Inflammatory macrophage treated with lipopolysaccharide for 1 hour (primary cell): ENCODE results near the gene TSPAN19.
"Not testable (repeated sequence)": the region's sequence is repeated elsewhere in the genome, so short reads cannot be mapped to it uniquely, and the experiment has no call there.

Experiments
- DNase-seq, 2 donors: peaks; one replicate each; pipeline ENCODE4 v3.0.0-alpha.2; 2020 to 2022

The TSPAN19 gene

GRCh38 chr12:85036234-85036707 is at the start of gene TSPAN19, which contains the start of gene LRRIQ1:
Gene TSPAN19 (minus strand): TSS chr12:85036277. CDS start chr12:85029946, 6,331 bp downstream.
Gene LRRIQ1 (plus strand): TSS chr12:85036351. CDS start chr12:85038177, 1,826 bp downstream.
- peak in 1 of 2 donors; percentile 12 for DNase-seq

- DNase-seq: no peak
These were observed 49.0 kb upstream of the TSPAN19 start for GRCh38 chr12:85085066-85085465.

DNA sequence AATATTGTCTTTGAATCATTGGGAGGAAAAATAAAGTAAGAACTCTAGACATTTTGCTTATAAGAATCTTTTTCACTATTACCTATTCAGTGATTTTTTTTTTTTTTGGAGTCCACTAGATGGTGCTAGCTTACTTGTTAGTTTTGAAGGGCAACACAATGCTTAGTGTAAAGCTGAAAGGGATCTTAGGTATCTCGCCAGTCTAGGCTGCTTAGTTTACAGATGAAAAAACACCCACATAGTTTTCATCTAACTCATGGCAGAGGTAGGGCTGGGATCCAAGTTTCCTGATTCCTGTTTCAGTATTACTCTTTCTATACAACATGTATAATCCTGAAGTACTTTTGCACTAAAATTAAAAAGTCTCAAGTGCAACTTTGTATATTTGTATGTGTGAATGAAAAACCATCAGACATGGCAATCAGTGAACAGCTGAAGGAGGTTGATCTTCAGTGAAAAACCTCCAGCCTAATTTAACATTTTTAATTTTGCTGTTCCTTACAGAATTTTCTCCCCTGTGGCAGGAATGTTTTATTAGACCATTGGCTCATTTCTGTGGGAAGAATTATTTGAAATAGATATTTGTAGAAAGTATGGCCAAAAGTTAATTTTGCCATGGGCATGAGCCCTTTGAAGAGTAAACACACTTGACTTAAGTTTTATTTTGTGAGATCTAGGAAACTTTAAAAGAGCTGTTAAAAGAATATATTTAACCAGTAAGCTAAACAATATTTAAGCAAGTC is 40.8 kb upstream of the TSPAN19 start:
- DNase-seq: peak; percentile 17 to 19

DNA sequence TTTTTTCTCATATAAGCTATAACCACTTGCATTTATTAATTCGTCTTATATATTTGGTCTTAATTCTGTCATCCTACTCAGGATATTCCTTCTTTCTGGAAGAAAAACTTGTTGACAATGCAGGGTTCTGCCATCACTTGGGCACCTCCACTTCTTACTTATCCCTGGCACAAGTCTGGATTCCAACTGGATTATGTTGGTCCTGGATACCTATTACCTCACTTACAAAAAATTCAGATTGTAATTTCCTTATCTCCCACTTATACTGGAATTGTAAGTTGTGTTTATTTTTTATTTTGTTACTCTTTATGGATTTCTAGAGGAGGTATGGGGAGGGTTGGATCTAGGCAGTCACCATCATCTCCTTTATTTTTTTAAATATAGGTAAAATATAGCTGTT is 36.7 kb upstream of the TSPAN19 start:
- no peak for DNase-seq

- no peak for DNase-seq
These were observed 29.9 kb upstream of the TSPAN19 start for GRCh38 chr12:85065837-85066482.

GRCh38 chr12:85060916-85061315 is 24.8 kb upstream of the TSPAN19 start:
- DNase-seq: peak; percentile 22 to 26

- no peak for DNase-seq
These were observed 23.5 kb upstream of the TSPAN19 start for GRCh38 chr12:85059594-85059993.

GRCh38 chr12:85058339-85058738 is 22.3 kb upstream of the TSPAN19 start:
- DNase-seq: peak; percentile 13 to 14

GRCh38 chr12:85057370-85057963 is 21.4 kb upstream of the TSPAN19 start:
- DNase-seq: peak; percentile 35 to 84

DNA sequence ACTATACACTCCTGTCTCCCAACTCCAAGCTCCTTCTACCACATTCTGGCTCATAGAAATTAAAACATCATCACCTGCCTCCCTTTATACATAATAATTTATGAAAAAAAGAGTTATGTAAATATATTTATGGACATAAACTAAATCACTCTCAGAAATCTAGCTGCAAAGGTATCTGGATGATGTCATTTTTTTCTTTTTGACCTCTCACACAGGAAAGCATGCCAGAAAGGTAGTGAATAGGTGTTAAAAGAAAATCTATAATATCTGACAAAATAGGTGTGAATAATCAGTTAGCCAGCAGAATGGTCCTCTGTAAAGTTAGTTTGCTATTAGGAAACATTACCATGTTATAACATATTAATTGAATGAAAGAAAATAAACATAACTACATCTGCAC is 7.8 kb upstream of the TSPAN19 start:
- no peak for DNase-seq

GRCh38 chr12:85041395-85041794 is 5.3 kb upstream of the TSPAN19 start:
- DNase-seq: no peak

DNA sequence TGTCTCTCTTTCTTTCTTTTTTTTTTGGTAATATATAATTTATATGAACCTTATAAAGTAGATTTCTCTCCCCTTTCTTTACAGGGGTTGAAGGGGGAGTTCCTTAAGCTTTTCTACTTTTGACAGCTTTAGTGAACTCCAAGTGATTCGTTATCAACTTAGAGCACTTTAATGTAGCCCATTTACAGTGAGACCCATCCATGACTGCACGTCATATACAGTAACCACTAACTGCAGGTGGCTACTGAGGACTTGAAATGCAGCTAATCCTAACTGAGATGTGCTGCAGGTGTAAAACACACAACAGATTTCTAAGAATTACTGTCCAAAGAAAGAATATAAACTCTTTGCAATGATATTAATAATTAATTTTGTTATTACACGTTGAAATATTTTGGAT is 656 bp upstream of the TSPAN19 start:
- DNase-seq: no peak

DNA sequence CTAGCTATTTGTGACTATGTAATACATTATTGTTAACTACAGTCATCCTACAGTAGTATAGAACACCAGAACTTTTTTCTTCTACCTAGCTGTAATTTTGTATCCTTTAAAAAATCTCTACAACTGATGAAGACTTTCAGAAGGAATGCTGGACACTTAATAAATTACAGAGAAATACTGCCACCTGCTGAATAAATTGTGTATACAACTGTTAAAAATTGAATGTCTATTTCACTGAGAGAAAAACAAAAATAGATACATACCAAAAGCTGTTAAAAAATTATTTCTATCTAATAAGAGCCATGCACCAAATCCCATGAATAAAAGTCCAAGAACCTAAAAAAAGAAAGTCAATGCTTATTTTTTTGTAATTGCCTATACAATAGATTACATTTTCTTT is 6.6 kb downstream of the TSPAN19 start:
- DNase-seq: peak; percentile 16 to 55

GRCh38 chr12:85018098-85018497 is 18.0 kb downstream of the TSPAN19 start:
- no peak for DNase-seq

- DNase-seq: no peak
These were observed 18.5 kb downstream of the TSPAN19 start for GRCh38 chr12:85017618-85018017.

DNA sequence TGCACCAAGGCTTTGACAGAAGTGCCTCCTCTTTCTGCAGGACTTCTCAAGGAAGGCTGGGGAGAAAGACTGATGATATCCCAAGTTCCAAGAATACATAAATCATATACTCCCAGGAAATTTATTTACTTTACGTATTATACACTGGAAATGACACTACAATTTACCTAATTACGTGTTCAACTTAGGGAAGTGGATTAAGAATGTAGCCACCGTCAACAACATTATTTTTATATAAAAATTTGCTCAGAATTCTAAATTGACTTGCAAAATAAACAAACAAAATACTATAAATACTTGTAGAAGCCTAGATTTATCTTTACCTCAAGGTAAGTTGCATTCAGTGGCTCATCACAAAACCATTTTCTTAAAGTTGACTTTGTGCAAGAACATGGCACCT is 18.9 kb downstream of the TSPAN19 start:
- DNase-seq: no peak

DNA sequence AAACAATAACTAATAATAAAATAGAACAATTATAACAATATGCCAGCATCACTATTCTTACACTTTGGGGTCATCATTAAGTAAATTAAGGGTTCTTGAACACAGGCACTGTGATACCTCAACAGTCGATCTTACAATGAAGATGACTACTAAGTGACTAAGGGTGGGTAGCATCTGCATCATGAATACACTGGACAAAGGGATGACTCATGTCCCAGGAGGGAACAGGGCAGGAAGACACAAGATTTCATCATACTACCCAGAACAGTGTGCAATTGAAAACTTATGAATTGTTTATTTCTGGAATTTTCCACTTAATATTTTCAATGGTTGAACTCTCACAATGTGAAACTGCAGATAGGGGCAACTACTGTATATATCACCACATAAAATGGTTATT is 19.7 kb downstream of the TSPAN19 start:
- peak; percentile 13 to 32 for DNase-seq

DNA sequence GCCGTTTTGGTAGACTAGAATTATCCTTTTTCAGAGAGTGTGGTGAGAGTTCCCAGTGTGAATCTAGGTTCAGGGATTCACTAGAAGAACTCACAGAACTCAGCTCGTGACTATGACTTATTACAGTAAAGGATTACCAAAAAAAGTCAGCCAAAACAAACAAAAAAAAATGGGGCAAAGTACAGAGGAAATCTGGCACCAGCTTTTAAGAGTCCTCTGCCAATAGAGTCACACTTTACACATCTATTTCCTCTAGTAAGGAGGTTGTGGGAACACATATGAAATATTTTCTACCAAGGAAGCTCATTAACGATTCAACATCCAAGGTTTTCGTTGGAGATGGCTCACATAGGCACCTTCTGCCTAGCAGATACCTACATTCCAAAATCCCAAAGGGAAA is 28.2 kb downstream of the TSPAN19 start:
- no peak for DNase-seq

DNA sequence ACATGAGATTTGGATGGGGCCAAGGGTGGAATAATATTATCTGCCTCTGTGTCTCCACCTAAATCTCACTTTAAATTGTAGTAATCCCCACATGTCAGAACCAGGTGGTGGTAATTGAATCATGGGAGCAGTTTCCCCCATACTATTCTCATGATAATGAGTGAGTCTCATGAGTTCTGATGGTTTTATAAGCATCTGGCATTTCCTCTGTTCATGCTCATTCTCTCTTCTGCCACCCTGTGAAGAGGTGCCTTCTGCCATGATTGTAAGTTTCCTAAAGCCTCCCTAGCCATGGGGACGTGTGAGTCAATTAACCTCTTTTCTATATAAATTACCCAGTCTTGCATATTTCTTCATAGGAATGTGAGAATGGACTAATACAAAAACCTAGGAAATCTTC is 29.9 kb downstream of the TSPAN19 start:
- no peak for DNase-seq

DNA sequence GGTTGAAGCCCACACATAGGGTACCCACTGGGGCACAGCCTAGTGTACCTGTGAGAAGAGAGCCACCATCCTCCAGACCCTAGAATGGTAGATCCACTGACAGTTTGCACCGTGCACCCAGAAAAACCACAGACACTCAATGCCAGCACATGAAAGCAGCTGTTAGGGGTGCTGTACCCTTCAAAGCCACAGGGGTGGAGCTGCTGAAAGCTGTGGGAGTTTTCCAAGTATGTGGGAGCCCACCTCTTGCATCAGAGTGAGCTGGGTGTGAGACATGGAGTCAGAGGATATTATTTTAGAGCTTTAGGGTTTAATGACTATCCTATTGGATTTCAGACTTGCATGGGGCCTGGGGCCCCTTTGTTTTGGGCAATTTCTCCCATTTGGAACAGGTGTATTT is 30.5 kb downstream of the TSPAN19 start:
- DNase-seq: no peak

DNA sequence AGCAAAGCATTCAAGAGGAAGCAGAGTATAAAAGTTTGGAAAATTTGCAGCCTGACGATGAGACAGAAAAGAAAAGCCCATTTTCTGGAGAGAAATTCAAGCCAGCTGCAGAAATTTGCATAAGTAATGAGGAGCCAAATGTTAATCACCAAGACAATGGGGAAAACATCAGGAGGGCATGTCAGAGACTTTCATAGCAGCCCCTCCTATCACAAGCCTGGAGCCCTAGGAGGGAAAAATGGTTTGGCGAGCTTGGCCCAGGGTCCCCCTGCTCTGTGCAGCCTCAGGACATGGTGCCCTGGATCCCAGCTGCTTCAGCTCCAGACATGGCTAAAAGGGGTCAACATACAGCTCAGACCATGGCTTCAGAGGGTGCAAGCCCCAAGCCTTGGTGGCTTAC is 31.0 kb downstream of the TSPAN19 start:
- DNase-seq: not testable (repeated sequence)

GRCh38 chr12:85004204-85004603 is 31.9 kb downstream of the TSPAN19 start:
- no peak for DNase-seq

GRCh38 chr12:85002778-85003296 is 33.2 kb downstream of the TSPAN19 start:
- no peak for DNase-seq

DNA sequence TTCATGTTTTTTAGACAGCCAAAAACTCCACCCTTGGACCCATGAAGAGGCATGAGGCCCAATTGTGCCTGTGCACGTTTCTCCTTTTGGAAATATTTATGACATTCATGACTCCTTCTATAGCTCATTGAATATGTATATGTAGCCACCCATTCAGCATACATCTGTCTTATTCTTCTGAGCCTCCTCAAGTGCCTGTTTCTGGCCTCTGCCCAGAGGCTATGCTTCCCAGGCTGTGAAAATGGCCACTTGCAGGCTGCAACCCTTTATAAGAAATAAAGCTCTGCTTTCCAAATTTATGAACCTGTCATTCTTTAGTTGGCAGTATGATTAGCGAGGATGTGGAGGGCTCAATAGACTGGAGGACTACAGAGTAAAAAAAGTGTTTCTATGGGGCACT is 35.3 kb downstream of the TSPAN19 start:
- DNase-seq: no peak
